HG03159 (cell line): Measurements from ENCODE around the gene UBE2O.

ENCODE experiments used
- ATAC-seq: cut with Tn5 transposase; IDR thresholded peaks from one replicate; pipeline ENCODE4 v1.9.1; 2021; ENCODE audit warnings: mild to moderate bottlenecking, moderate library complexity; ENCODE audit not compliant: unreplicated experiment

The UBE2O gene

GRCh38 chr17:76487451-76488192, 34.7 kb upstream of the UBE2O start:
- ATAC-seq, result no peak

DNA sequence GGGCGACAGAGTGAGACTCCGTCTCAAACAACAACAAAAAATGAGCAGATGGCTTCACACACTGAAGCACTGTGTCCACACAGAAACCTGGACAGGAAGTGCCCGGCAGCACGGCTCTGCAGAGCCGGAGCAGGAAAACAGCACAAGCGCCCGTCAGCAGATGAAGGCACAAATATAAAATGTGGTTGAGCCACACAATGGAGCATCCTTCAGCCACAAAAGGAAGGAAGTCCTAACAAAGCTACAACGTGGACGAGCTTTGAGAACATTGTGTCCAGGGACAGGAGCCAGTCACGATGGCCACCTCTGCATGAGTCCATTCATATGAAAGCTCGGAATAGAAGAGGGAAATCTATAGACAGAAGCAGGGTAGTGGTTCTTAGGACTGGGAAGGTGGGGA, 32.6 kb upstream of the UBE2O start:
- no peak for ATAC-seq

GRCh38 chr17:76484228-76484725, 31.3 kb upstream of the UBE2O start:
- no peak for ATAC-seq

DNA sequence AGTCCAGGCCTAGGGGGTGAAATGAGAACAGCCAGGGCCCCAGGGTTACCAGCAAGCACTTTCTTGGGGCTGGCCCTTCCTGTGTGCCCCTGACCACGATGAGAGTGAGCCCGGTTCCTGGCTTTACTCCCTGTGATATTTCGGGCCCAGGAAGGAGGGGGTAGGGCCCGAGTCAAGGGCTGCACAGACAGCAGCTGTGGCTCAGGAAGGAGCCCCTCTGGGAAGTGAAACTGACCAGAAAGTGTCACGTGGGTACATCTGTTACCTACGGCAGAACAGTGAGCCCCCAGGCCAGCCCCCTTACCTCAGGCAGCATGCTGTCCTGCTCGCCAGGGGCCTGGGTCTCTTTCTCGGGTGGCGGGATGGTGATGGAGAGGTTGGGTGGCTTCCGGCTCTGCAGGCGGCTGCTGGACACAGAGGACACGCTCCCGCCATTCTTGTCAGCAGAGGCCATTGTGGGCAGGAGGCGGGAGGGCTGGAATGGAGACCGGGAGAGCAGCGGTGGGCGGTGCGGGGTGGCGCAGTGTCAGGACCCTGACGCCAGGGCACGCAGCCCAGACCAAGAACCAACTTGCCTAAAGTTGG, 28.2 kb upstream of the UBE2O start:
- peak; percentile 69 for ATAC-seq

DNA sequence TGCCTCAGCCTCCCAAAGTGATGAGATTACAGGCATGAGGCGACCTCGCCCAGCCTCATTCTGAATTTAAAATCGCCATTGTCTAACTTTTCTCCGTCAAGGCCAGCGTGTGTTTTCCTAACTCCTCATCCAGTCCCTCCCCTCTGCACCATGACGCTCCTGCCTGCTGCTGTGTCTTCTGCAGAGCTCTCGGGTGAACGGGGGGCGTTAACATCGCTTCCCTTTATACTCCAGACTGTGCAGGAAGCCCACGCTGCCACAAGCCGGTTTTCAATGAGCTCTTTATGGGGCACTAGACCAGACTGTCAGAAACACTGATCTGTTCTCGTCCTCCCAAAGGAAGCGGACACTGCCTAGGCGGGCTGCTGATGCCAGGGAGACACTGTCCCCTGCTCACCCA, 27.7 kb upstream of the UBE2O start:
- ATAC-seq, result peak; percentile 15

- no peak for ATAC-seq
Observed at GRCh38 chr17:76479515-76480060, 26.6 kb upstream of the UBE2O start.

GRCh38 chr17:76478730-76479514, 26.0 kb upstream of the UBE2O start:
- no peak for ATAC-seq

GRCh38 chr17:76478097-76478496, 25.1 kb upstream of the UBE2O start:
- no peak for ATAC-seq

DNA sequence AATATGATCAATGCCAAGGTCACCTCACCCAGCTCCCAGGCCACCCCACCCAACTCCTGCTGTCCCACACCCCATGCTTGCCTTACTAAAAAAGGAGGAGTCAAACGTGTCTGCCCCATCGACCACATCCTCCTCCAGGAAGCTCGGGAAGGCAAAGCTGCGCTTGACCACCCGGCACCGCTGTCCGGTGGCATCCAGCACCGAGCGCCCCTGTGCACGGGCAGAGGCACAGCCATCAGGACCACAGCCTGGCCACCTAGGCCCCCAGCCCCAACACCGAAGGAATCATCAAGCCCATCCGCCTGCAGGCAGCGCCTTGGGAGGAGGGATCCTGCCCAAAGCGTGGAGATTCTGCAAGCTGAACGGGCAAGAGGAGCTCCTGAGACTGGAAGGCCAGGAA, 24.6 kb upstream of the UBE2O start:
- ATAC-seq, result no peak

- no peak for ATAC-seq
Observed at GRCh38 chr17:76476736-76477135, 23.8 kb upstream of the UBE2O start.

- ATAC-seq, result no peak
Observed at GRCh38 chr17:76475302-76475701, 22.4 kb upstream of the UBE2O start.

DNA sequence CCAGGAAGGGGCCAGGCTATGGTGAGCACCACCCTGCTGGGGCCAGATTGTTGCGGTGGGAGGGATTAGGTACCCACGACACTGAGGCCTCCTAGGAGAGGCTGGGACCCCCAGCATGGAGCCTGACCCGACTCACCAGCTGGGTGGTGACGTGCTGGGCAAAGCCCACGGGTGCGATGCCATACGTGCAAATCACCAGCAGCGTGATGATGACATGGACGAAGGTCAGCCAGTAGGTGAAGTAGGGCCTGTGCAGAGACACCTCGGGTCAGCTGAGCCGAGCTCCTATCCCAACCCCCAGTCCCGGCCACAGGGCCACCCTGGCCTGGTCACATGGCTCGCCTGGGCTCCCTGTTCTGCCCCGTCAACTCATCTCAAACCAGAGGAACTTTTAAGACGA, 21.9 kb upstream of the UBE2O start:
- no peak for ATAC-seq

GRCh38 chr17:76474238-76474637, 21.3 kb upstream of the UBE2O start:
- ATAC-seq, result no peak

DNA sequence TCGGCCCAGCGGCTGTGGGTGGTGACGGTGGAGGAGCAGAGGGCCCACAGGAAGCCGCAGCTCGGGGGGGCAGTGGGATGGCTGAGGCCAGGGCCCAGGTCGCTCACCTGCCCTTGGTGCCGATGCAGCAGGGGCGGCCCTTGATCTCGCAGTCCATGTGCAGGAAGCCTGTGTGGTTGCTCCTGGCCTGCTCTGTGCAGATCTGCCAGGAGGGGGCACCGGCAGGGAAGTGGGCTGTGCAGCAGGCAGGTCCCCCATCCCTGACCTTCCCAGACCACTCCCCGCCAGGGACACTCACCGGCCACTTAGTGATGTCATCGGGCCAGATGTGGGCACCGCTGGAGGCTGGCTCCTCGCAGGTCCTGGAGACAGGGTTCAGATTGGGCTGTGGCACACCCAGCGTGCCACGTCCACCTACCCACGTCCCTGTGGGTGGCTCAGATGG, 20.6 kb upstream of the UBE2O start:
- no peak for ATAC-seq

DNA sequence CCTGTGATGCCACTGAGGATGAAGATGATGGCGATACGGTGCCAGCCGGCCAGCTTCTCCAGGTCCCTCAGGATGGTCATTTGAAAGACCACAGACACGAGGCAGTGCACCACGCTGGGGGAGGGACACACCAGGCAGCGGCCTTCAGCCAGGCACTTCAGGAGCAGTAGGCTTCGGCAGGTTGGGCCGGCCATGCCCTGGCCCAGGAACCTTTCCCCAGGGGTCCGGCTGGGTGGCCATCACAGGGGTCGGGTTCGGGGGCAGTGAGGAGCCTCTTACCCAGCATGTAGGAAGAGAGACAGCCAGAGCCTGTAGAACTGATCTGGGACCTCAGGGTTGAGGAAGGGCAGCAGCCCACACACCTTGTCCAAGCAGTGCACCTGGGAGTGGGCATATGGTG, 19.8 kb upstream of the UBE2O start:
- ATAC-seq, result no peak

- no peak for ATAC-seq
Observed at GRCh38 chr17:76472258-76472645, 19.3 kb upstream of the UBE2O start.

- ATAC-seq, result no peak
Observed at GRCh38 chr17:76471498-76472257, 18.7 kb upstream of the UBE2O start.

DNA sequence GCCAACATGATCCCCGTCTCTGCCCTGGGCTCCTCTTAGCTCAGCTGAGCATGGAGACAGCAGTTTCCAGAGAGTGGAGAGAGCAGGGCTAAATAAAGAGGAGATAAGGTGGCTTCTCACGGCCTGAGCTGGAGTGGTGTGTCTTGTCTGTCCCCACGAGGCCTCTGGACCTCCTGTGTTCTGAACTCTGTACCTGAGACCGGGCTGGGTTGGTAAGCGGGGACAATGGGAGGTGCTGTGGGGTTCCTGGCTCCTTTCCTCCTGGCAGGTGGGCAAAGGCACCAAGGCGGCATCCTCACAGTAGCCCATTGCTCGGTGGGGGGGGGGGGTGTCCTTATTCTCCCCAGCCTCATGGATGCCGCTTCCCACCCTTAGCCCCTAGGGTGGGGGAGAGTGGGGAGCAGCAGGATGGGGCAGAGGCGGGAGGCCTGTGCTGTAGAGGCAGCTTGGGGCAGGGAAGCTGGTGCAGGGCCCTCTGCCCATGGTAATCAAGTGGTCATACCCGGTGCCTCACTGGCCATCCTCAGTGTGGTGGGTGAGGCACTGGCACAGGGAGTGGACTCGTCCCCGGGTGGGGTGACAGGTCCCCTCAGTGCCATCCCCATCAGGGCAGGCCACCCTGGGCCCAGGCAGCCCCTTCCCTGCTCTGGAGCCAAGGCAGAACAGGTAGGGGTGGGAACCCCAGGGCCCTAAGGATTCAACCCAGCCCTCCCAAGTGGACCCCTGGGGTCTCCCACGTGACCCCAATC, 17.2 kb upstream of the UBE2O start:
- ATAC-seq, result no peak

DNA sequence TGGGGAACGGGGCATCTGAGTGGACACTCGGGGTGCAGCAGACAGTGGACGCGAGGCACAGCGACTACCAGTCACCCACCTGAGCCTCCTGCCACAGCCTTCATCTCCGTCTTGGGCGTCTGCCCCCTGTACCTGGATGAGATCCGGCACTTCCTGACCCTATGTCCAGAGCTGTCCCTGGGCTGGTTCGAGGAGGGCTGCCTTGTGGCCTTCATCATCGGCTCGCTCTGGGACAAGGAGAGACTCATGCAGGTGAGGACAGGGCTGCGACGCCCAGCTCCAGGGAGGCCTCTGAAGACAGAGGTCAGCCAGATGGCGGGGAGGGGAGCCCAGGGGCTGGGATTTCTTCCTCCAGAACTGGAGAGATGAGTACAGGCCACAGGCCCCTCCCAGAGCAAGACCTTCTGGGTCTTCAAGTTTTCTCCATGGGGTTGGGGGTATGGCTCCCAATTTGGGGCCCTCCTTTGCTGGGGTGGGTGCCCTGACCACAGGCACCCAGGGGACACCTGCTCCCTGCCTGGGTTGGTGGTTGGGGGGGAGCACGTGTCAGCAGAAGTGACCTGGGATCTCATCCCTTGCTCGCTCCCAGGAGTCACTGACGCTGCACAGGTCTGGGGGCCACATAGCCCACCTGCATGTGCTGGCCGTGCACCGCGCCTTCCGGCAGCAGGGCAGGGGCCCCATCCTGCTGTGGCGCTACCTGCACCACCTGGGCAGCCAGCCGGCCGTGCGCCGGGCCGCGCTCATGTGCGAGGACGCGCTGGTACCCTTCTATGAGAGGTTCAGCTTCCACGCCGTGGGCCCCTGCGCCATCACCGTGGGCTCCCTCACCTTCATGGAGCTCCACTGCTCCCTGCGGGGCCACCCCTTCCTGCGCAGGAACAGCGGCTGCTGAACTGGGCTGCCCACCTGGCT, 16.4 kb upstream of the UBE2O start:
- no peak for ATAC-seq
